ENCODE results near the gene LAMTOR2.

Gene LAMTOR2

DNA sequence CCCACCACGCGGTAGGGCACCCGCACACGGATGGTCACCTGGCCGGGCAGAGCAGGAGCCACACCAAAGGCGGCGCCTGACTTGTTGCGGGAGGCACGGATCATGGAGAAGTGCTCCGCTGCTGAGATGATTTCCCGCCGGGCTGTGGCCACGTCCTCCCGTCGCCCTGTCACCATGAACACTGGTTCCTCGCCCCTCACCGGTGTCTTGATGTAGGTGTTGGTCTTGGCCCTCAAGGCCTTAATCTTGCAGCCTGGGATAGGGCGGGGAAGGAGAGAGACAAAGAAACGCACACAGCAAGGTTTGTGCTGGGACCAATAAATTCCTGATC, 22.8 kb downstream of the LAMTOR2 start:
- no peak for DNase-seq
- H3K4me3 ChIP-seq = no peak overlapping the region
- H3K36me3 ChIP-seq = no peaks in the 10 kb centered on the region
- no peak overlapping the region for H3K27ac ChIP-seq
- intact Hi-C loops (cut with DNase I; ENCODE audit: low total_unique reads) = no loop called here
- peaks cover 0 to 13% (median 8%) of the 10 kb centered on the region in 4 donors for H3K4me1 ChIP-seq
- H3K27me3 ChIP-seq = peaks cover 0 to 26% of the 10 kb centered on the region in 2 donors
- no peaks in the 10 kb centered on the region for H3K9me3 ChIP-seq
- TF ChIP-seq, protein P1, sequence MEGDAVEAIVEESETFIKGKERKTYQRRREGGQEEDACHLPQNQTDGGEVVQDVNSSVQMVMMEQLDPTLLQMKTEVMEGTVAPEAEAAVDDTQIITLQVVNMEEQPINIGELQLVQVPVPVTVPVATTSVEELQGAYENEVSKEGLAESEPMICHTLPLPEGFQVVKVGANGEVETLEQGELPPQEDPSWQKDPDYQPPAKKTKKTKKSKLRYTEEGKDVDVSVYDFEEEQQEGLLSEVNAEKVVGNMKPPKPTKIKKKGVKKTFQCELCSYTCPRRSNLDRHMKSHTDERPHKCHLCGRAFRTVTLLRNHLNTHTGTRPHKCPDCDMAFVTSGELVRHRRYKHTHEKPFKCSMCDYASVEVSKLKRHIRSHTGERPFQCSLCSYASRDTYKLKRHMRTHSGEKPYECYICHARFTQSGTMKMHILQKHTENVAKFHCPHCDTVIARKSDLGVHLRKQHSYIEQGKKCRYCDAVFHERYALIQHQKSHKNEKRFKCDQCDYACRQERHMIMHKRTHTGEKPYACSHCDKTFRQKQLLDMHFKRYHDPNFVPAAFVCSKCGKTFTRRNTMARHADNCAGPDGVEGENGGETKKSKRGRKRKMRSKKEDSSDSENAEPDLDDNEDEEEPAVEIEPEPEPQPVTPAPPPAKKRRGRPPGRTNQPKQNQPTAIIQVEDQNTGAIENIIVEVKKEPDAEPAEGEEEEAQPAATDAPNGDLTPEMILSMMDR (IDR thresholded peaks at IDR 0.05) = no peak

DNA sequence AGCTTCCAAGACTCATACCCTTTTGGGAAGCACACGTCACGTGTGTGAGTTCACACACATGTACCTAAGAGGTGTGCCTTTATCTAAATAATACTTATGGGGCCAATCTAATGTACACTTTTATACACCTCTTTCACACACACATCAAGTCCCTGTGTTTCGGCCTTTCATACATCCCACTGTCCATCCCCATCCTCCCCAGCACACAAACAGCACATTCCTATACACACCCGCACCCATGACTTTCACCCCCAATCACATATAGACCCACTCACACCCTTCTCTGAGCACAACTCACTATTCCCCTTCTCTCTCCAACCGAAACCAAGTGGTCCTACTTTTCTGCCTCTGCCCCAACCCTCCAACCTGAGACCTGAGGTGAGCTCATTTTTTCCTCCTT, 24.1 kb downstream of the LAMTOR2 start:
- Histone ChIP-seq H3K9me3 (no peaks in the 10 kb centered on the region), H3K4me3 (no peak overlapping the region), H3K27me3 (peaks cover 0 to 26% of the 10 kb centered on the region in 2 donors), H3K27ac (no peak overlapping the region), H3K36me3 (no peaks in the 10 kb centered on the region), H3K4me1 (peaks cover 0 to 23% (median 14%) of the 10 kb centered on the region in 4 donors)
- intact Hi-C loops (cut with DNase I; ENCODE audit: low total_unique reads) = no loop called here
- TF ChIP-seq, protein P1 (IDR thresholded peaks at IDR 0.05) = no peak
- DNase-seq = no peak

DNA sequence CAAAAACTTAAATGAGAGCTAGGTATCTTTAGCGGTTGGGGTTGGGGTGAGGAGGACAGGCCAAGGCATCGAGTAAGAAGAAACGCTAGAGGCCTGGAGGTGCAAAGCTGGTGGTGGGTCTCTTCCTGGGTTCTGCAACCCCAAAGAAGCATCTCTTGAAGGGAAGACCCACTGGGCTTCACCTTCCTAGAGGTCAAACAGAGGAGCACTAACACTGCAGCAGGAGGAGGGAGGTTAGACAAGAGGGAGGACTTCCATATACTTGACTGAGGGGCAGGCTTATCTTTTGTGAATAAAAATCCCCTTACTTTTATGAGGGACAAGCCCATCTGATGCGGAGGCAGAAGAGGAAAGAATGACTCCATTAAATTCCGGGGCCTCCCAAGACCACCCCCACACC, 25.2 kb downstream of the LAMTOR2 start:
- Histone ChIP-seq H3K9me3 (no peaks in the 10 kb centered on the region), H3K4me3 (no peak overlapping the region), H3K36me3 (no peaks in the 10 kb centered on the region), H3K4me1 (peaks cover 0 to 23% (median 14%) of the 10 kb centered on the region in 4 donors), H3K27ac (no peak overlapping the region), H3K27me3 (peaks cover 0 to 26% of the 10 kb centered on the region in 2 donors)
- TF ChIP-seq, protein P1 (IDR thresholded peaks at IDR 0.05) = no peak
- DNase-seq = no peak
- intact Hi-C loops (cut with DNase I; ENCODE audit: low total_unique reads) = no loop called here

DNA sequence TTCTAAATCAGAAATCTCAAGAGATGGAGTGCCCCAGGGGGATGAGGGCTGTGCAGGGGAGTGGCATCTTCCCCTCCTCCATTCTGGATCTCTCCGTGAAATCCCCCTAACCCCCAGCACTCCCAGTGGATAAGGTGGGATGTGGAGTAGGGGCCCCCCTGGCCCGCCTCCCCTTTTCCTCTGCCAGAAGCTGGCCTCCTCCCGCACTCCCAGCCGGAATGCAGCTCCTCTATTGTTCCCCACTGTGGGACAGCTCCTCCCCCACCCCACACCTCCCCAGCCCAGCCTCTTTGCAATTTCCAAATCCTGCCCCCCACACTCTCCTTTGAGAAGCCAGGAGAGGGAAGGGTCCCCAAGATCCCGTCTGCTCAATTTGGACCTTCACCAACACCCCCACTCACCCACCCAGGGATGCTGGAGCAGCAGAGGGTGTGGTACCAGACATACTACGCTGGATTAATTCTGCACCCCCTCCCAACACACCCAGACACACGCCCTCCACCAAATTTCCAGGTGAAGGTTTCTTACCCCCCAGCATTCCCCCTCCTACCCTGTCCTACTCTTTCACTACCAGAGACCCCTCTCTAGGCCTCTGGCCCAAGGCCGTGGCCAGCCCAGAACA, 25.8 kb downstream of the LAMTOR2 start:
- TF ChIP-seq, protein P1 (IDR thresholded peaks at IDR 0.05) = no peak
- no peaks in the 10 kb centered on the region for H3K36me3 ChIP-seq
- peaks cover 0 to 23% (median 14%) of the 10 kb centered on the region in 4 donors for H3K4me1 ChIP-seq
- H3K27me3 ChIP-seq = peaks cover 0 to 26% of the 10 kb centered on the region in 2 donors
- DNase-seq = no peak
- no peaks in the 10 kb centered on the region for H3K9me3 ChIP-seq
- H3K4me3 ChIP-seq = no peak overlapping the region
- intact Hi-C loops (cut with DNase I; ENCODE audit: low total_unique reads) = no loop called here
- no peak overlapping the region for H3K27ac ChIP-seq

DNA sequence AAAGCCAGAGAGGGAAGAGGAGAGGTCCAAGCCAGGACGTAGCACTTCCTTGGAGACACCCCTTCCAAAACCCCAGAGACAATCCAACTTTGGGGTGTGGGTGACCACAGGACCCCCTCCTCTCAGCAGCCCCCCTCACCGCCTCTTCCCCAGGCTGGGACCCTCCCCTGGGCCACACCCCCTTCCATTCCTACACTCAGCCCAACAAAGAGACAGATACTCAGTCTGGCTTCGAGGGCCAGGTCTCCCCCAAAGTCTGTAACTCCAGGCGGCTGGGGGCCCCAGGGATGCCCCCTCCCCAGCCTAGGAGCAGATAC, 26.2 kb downstream of the LAMTOR2 start:
- Histone ChIP-seq H3K9me3 (no peaks in the 10 kb centered on the region), H3K27ac (no peak overlapping the region), H3K4me3 (no peak overlapping the region), H3K27me3 (peaks cover 0 to 26% of the 10 kb centered on the region in 2 donors), H3K4me1 (peaks cover 0 to 23% (median 14%) of the 10 kb centered on the region in 4 donors), H3K36me3 (no peaks in the 10 kb centered on the region)
- TF ChIP-seq, protein P1 (IDR thresholded peaks at IDR 0.05) = no peak
- intact Hi-C loops (cut with DNase I; ENCODE audit: low total_unique reads) = no loop called here
- DNase-seq = no peak
